HTERT RPE-1 (cell line): ENCODE measurements around the gene BIRC2.

Experiments used
- in situ Hi-C: fragments of 300-500 bp; cut with MboI; formaldehyde crosslinking; loops from 4 replicates; pipeline ENCODE4 v1.14.3; 2020; ENCODE audit warnings: low sequenced_read_pairs

Gene BIRC2

DNA sequence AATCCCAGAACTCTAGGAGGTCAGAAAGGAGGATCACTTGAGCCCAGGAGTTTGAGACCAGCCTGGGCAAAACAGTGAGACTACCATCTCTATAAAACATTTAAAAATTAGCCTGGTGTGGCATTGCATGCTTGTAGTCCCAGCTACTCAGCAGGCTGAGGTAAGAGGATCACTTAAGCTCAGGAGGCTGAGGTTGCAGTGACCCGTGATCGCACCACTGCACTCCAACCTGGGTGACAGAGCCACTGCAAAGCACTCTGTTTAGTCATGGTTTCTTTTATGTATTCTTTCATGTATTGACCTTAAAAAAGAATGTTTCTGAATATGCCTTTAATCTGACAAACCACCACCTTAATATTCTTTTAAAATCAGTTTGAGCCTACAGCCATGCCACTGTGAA is 52.2 kb downstream of the BIRC2 start:
- in situ Hi-C loops = no loop called here

DNA sequence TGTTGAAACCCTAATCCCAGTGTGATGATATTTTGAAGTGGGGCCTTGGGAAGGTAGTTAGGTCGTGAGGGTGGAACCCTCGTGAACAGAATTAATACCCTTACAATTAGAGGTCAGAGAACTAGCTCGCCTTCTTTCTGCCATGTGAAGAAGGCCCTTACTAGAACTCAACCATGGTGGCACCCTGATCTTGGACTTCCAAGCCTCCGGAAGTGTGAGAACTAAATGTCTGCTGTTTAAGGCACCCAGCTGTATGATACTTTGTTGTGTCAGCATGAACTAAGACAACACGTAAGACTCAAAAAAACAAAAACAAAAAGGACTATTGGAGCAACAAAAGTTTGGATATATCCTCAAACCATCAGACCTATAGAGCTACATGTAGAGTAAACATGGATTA is 53.6 kb downstream of the BIRC2 start:
- in situ Hi-C loops = no loop called here

DNA sequence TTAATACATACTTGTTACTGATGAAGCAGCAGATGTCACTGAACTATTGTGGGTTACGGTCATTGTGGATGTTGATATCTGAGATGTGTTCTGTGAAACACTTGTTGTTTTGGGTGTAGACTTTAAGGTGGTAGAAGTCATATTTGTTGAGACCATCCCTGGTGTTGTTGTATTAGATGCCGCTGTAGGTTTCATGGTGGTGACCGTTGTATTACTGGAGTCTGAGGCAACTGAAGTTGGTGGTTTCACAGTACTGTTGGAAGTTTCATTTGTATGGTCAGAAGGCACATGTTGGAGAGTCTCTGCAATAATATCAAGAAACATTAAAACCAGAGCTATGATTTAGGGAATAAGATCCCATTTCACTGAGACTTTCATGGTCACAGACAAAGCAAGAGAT is 54.9 kb downstream of the BIRC2 start:
- in situ Hi-C loops = no loop called here

DNA sequence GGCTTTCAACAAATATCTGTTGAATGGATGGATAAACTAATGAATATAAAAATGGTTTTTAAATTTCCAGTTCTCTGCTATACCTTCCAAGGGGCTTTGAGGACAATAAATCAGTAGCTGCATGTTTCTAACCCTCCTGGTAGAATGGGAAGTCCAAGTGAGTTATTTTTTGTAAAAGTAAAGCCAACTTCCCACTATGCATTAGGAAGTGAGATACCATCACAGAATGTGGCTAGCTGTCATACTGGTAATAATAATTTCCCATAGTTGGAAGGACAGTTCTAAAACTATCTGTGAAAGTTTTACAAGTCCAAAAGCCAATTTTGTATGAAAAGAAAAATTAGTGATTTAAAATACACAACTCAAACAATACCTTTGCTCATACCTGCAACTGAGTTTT is 55.5 kb downstream of the BIRC2 start:
- in situ Hi-C loops = no loop called here

DNA sequence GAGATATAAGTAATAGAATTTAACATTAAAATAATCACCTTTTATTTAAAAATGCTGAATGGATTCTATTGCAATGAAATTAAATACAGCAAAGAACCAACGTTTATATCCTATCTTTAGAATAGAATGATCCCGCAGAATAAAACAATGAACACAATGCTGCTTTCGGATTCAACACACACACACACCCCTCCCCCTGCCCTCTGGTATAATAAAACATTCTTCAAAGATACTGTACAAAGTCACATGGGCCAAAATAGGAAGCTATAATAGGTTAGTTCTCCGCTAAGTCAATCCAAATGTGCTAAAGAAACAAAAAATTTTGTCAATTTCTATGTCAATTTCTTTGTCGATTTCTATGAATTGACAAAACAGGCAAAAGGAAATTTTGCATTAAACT is 58.5 kb downstream of the BIRC2 start:
- in situ Hi-C loops = no loop called here

DNA sequence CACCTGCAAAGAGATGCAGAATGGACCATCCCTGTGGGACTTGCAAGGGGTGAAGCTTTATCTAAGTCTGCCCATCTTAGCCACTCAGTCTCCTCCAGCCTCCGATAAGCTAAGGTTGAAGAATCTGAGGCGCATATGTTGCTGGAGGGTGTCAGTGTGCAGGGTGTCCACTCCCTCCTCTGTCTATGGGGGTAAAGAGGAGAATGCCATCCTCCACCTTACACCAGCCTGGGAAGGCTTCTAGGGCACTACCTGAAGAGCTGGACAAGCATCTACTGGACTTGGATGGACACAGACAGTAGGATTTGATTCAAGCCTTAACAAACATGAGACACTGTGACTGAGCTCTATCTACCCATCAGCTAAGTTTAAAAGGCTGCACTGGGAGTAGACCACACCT is 59.1 kb downstream of the BIRC2 start:
- in situ Hi-C loops = no loop called here

DNA sequence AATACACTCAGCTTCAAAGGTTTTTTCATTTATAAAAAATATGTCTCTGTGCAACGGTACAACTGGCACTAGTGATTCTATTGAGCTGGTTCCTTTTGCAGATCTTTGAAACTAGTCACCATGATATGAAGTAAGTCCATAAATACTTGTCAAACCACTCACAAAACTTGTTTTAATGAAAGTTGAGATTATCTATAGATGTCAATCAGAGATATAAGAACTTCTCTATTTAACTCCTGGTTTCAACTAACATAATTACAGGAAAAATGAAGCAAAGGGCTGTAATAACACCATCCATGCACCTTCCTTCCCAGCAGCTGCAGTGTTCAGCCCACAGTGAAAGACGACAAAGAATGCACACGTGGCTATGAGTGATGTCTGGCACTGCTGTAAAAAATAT is 60.9 kb downstream of the BIRC2 start:
- in situ Hi-C loops = no loop called here

DNA sequence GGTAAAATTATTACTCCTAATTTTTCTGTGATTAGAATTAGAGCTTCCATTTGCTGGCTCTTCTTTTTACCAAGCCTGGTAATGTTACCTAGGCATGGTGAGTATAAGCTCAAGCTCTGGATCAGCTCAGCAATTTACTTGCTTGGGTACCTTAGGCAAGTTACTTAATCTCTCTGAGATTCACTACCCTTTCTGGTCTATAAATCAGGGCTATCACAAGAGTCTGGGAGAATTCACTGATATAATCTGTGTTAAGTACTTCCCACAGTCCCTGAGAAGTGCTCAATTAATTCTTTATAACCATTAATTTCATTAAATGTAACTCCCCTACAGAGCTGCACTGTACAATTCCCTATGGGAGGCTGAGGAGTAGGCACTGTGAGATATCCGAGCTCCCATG is 61.3 kb downstream of the BIRC2 start:
- in situ Hi-C loops = no loop called here

DNA sequence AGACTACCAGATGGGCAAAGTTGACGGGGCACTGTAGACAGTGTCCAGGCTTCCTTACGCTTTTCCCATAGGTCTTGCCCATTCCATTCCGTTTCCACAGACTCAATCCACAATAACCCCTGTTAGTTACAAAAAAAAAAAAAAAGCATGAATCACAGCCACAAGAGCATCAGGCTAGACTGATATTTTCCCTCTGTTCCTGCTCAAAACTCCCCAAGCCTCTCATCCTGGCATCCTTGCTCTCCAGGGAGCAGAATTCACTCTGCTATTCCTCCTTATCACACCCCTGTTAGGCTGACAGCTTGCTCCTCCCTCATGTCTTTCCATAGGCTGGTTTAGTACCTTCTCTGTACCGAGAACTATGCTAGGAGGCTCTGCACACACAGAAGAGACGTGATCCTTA is 63.4 kb downstream of the BIRC2 start:
- in situ Hi-C loops = no loop called here

DNA sequence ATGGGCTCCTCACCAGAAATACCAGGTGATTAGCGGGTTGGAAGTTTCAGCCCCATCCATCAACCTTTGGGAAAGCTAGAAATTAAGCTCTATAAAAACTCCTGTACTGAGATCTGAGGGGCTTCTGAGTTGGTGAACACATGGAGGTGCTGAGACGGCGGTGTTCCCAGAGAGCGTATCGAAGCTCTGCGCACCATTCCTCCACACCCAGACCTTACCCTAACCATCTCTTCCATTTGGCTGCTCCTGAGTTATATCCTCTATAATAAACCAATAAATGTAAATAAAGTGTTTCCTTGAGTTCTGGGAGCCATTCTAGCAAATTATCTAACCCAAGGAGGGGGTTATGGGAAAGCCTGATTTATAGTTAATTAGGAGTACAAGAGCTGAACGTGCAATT is 64.1 kb downstream of the BIRC2 start:
- in situ Hi-C loops = no loop called here

DNA sequence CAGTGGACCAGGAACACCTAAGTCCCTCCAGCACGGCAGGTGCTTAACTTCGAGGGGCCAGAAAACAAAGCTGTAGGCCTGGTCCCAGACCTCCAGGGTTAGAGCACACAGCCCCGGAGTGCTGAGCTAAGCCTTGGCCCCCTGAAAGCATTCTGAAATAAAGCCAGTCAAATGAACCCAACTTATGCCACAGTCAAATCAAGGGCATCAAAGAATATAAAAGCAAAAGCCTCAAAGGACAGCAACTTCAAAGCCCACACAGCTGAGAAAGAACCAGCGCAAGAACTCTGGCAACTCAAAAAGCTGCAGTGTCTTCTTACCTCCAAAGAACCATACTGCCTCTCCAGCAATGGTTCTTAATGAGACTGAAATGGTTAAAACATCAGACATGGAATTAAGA is 66.5 kb downstream of the BIRC2 start:
- in situ Hi-C loops = no loop called here

DNA sequence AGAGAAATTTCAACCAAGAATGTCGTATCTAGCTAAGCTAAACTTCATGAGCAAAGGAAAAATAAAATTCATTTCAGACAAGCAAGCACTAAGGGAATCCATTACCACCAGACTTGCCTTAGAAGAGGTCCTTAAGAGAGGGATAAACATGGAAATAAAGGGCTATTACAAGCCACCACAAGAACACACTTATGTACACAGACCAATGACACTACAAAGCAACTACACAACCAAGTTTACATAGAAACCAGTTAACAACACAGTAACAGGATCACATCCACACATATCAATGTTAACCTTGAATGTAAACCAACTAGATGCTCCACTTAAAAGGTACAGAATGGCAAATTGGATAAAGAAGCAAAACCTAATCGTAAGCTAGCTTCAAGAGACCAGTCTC is 67.5 kb downstream of the BIRC2 start:
- in situ Hi-C loops = no loop called here

DNA sequence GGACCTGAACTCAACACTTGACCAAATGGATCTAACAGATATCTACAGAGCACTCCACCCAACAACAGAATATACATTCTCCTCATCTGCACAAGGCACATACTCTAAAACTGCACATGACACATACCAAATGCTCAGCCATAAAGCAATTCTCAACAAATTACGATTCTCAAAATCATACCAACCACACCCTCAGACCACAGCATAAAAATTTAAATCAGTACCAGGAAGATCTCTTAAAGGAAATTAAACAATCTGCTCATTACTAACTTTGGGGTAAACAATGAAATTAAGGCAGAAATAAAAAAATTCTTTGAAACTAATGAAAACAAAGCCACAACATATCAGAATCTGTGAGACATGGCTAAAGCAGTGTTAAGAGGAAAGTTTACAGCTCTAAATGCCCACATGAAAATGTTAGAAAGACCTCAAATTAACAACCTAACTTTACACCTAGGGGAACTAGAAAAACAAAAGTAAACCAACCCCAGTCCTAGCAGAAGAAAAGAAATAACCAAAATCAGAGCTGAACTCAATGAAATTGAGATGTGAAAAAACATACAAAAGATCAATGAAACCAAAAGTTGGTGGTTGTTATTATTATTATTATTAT is 68.4 kb downstream of the BIRC2 start:
- in situ Hi-C loops = no loop called here

DNA sequence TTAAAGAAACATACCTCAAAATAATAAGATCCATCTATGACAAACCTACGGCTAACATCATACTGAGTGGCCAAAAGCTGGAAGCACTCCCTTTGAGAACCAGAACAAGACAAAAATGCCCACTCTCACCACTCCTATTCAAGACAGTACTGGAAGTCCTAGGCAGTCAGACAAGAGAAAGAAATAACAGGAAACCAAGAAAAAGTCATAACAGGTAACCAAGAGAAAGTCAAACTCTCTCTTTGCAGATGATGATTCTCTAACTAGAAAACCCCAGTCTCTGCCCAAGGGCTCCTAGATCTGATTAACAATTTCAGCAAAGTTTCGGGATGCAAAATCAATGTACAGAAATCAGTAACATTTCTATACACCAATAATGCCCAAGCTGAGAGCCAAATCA is 70.0 kb downstream of the BIRC2 start:
- in situ Hi-C loops = no loop called here

DNA sequence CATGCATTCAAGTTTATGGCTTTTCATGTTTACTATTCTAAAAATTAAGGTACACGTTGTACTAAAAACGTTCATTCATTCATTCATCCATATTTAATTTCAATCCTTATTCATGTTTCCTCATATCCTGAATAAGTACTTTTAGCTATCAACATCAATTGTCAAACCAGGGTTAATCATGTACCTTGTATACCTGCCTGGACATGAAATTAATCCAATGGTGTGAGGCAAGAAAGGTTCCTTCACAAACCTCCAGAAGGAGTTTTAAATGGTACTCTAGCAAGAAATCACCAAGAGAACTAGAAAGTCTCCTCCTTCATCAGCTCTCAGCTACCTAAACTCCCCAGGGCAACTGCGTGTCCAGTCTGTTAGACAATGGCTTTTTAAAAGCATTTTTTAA is 72.2 kb downstream of the BIRC2 start:
- in situ Hi-C loops = no loop called here

DNA sequence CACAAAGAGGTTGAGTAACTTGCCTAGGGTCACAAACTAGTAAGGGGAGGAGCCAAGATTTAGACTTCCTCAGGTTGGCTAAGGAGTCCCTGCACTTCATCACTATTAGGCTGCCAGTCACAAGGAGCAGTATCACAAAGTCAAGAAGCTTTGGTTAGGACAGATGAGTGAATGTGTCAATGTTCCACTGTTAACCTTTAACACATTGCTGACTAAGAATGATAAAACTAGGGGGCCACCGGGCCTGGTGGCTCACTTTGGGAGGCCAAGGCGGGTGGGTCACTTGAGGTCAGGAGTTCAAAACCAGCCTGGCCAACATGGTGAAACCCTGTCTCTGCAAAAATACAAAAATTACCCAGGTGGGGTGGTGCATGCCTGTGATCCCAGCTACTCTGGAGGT is 73.5 kb downstream of the BIRC2 start:
- in situ Hi-C loops = no loop called here

DNA sequence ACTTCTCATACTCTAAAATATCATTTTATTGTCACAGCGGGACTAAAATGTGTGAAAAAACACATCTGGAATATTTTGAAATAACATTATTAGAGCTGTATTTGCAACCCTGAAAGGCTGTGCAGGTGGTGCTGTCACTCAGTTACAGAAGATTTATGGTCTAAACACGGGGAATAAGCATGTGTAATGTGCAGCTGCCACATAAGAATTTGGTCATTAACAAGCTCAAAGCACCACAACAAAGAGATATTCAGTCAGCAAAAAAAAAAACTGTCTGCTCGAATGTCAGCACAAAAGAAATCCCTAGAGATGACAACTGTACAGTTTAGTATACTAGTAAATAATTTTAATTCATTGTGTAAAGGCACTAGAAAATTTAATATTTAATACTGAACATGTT is 74.2 kb downstream of the BIRC2 start:
- in situ Hi-C loops = no loop called here

DNA sequence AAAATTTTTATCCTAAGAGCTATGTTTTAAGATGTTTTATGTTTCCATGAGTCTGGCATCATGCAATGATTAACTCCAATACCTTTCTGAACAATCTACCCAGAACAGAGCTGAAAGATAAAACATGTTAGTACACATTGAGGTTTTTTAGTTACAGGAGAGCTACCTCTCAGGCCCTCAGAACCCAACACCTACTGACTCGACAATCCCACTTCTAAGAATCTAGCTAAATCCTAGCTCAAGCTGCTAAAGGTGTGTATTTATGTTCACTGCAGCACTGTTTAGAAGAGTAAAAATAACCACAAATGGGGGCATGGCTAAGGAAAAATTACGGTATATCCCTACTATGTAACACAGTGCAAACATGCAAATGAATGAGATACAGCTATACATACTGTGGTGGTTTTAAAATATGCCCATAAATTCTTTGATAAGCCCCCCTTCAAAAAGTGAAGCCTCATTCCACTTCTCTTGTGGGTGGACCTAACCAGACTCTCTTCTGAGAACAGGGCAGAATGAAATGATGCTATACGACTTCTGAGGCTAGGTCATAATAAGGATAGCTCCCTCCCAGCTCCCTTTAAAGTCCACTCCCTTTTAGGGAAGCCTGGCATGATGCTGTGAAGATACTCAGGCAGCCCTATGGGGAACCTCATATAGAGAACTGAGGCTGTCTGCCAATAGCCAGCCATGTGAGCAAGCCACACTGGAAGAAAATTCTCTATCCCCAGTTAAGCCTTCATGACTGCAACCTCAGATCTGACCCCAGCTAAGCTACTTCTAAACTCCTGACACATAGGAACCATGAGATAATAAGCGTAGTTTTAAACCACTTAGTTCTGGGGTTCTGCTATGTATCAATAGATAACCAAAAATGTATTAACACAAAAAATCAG is 76.1 kb downstream of the BIRC2 start:
- in situ Hi-C loops = no loop called here

DNA sequence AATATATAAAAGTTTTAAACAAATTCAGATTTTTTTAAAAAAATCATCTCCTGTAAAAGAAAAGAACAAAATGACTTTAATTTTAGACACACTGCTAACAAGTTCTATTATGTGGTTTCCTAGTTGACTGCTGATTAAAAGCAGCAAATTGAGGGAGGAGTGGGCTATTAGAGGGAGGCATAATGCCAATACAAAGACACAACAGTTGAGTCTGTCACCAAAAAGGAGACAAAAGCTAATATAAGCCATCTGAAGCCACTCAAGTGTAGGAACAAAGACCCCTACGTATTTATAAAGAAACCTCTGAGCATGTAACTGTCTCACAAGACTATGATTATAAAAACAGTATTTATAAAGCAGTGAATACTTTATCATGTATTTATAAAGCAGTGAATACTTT is 76.9 kb downstream of the BIRC2 start:
- in situ Hi-C loops = no loop called here

DNA sequence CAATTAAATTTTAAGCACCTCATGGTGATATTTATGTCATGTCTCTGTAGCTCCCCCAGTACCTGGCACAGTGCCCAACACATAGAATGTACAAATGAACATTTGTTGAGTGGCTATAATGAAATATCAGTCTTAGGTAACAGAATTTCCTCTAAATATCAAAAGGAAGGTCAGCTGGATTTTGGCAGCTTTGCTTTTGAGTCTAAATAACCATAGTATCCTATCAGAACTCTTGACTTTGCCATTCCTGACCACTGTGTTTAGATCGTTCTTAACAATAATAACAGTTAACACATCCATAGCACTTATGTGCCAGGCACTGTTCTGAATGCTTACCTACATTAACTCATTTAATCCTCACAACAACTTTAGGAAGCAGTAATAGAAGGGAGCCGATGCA is 79.0 kb downstream of the BIRC2 start:
- in situ Hi-C loops = no loop called here

DNA sequence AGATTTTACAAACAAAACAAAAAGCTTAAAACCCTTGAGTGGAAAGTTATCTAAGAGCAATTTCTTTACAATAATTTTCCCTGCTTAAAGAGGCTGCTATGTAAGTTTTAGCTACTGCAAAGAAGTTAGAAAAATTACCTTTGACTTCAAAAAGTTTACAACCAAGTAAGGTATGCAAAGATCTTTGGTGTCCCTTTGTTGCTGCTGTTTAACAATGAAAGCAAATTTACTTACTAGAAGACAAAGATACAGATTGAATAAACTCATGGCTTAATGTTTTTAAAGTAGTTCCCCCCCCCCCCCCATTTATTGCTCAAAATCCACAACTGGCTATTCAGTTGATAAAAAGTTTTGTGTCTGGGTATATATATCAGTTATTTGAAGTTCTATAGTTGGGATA is 79.6 kb downstream of the BIRC2 start:
- in situ Hi-C loops = no loop called here

DNA sequence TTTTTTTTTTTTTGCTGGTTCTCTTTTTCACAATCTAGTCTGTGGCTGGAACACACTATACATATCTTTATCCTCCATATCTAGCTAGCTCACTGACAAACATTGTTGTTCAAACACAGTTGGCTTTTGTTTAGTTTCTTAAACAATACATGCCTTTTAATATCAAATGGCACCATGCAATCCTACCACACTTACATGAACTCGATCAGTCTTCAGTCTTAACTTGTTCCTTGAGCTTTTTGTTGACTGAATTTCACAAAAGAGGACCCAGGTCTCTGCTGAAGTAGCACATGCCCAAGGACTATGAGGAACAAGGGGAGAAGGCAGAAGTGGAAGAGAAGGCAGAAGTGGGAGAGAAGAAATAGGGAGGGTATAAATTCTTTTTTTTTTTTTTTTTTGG is 80.1 kb downstream of the BIRC2 start:
- in situ Hi-C loops = no loop called here
